Heart right ventricle (tissue), 16 donors: ENCODE measurements around the gene NACC2. TPM values are rescaled to one million over a fixed set of nuclear protein-coding genes. Genes with fewer than 3 reads are reported as not detected.

Experiments used
- ATAC-seq, 8 donors: fragments of 200-7000 bp; cut with Tn5 transposase; one replicate each; pipeline ENCODE4 v1.9.1; 2020; ENCODE audit warnings: mild to moderate bottlenecking in 8 of 8, moderate library complexity in 8 of 8, moderate number of reproducible peaks in 1 of 8
- DNase-seq, 2 donors: peaks; one replicate each; pipeline ENCODE4 v3.0.0-alpha.2; 2020
- H3K27ac ChIP-seq, 10 donors: fragments of 200-600 bp; sonication (generic) in 2 of 10; one replicate each; pipeline versions ENCODE4 v1.5.0 to v1.8.0; 2020 to 2022; ENCODE audit warnings: mild to moderate bottlenecking in 3 of 10
- H3K27me3 ChIP-seq, 7 donors: fragments of 200-600 bp; one replicate each; pipeline ENCODE4 v1.8.0; 2021 to 2022; ENCODE audit warnings: mild to moderate bottlenecking in 2 of 7
- H3K36me3 ChIP-seq, 9 donors: fragments of 200-600 bp; sonication (generic) in 1 of 9; one replicate each; pipeline versions ENCODE4 v1.5.0 to v1.8.0; 2020 to 2022; ENCODE audit warnings: mild to moderate bottlenecking in 2 of 9
- H3K4me1 ChIP-seq, 9 donors: fragments of 200-600 bp; sonication (generic) in 1 of 9; one replicate each; pipeline versions ENCODE4 v1.5.0 to v1.8.0; 2020 to 2022; ENCODE audit warnings: mild to moderate bottlenecking in 4 of 9
- H3K4me3 ChIP-seq, 10 donors: fragments of 200-600 bp; sonication (generic) in 2 of 10; one replicate each; pipeline versions ENCODE4 v1.5.0 to v1.8.0; 2020 to 2022; ENCODE audit warnings: mild to moderate bottlenecking in 7 of 10, moderate library complexity in 2 of 10
- H3K9me3 ChIP-seq, 11 donors: fragments of 200-600 bp in 10 of 11; sonication (generic) in 2 of 11; one replicate each; pipeline versions ENCODE4 v1.5.0 to v1.8.0; 2013 to 2022; ENCODE audit warnings: mild to moderate bottlenecking in 2 of 11, control low read depth in 1 of 11, moderate library complexity in 1 of 11
- WGBS, 2 donors: extraction: QIAGEN DNeasy Blood & Tissue Kit; methylation state at CpG; one replicate each; pipeline ENCODE4 v1.1.7; 2013; ENCODE audit warnings: inconsistent platforms in 1 of 2; 5-methylcytosine and 5-hydroxymethylcytosine counted together
- intact Hi-C, 10 donors: fragments of 100-400 bp; cut with DNase I; formaldehyde crosslinking; loops; one replicate each; pipeline versions ENCODE4 v1.11.1 to v1.14.2; 2022
- polyA plus RNA-seq, 2 donors: library from polyadenylated mRNA; stranded (reverse); fragments of 200-250 nt; gene quantifications; one replicate each; pipeline ENCODE4 v1.2.3, GENCODE V29; 2013
- total RNA-seq, 10 donors: library from RNA; stranded (reverse); fragmentation: NEBNext Ultra II Directional in 3 of 10; extraction: Animal tissue kit (Norgen Biotek cat#: 25700) in 3 of 10; gene quantifications; one replicate each; pipeline versions ENCODE4 v1.2.1 to v1.2.4, GENCODE V29; 2021 to 2023
- TF ChIP-seq, protein P1 (sequence below), 9 donors: fragments of 200-600 bp; sonication (generic) in 2 of 9; IDR thresholded peaks; one replicate each; pipeline versions ENCODE4 v1.5.0 to v1.8.0; 2021 to 2022; ENCODE audit warnings: antibody characterized with exemption in 9 of 9, mild to moderate bottlenecking in 5 of 9, moderate library complexity in 1 of 9
- donor health status: Arrhythmogenic right ventricular cardiomyopathy.
- donor health status: ischemic (EF 13 %, LVEDD 7.1; RV severe dilation, severe dysfunction).
- donor health status: healthy with polysubstance abuse.
- donor health status: DM: no; HTN: yes; CAD: no.
- donor health status: DM: no; HTN: no; CAD: no.
- donor health status: ischemic (EF 25% LVEDD 6.9; RV normal size, moderate dysfunction).
- donor health status: ischemic (EF 25% LVEDD 5.7; RV mildly dilated, moderate dysfunction).
- donor health status: healthy.
- donor health status: DM: yes; HTN: yes; CAD: no.
- donor health status: Ischemic cardiomyopathy.
- donor health status: ischemic (EF 35%, LVEDD 5.7; RV mildly dilated, moderate dysfunction).
- donor health status: nonischemic (EF 11% LVEDD 7.7; RV severe dilation, severe dysfunction).
- donor health status: DM: yes; HTN: yes; CAD: no.
- donor health status: PGD.
- donor health status: ischemic (EF 29% LVEDD 5.4; RV normal size, mild dysfunction).
- donor health status: nonischemic (EF 23%, LVEDD 6.1; RV moderate dilation, normal function).

NACC2 gene
- total and polyA plus RNA-seq, 12 donors, result 15.6 to 55.1 (median 39.7) TPM

- intact Hi-C loops, result loop anchor here in 2 of 10 donors (5.0 kb wide), 2 partner anchors 35 to 40 kb away; no protein-coding TSS in a partner anchor
- ATAC-seq, result peak; percentile 20 to 73 (median 50)
- no peaks in the 10 kb centered on the region for H3K9me3 ChIP-seq
- WGBS, 2 donors, result 40 to 48% methylated on average over 11 to 15 of the region's 15 CpGs
- H3K27me3 ChIP-seq, result no peaks in the 10 kb centered on the region
- H3K4me1 ChIP-seq, result peaks cover 26 to 75% (median 70%) of the 10 kb centered on the region in 9 donors
- DNase-seq, result no peak
- TF ChIP-seq, protein P1, sequence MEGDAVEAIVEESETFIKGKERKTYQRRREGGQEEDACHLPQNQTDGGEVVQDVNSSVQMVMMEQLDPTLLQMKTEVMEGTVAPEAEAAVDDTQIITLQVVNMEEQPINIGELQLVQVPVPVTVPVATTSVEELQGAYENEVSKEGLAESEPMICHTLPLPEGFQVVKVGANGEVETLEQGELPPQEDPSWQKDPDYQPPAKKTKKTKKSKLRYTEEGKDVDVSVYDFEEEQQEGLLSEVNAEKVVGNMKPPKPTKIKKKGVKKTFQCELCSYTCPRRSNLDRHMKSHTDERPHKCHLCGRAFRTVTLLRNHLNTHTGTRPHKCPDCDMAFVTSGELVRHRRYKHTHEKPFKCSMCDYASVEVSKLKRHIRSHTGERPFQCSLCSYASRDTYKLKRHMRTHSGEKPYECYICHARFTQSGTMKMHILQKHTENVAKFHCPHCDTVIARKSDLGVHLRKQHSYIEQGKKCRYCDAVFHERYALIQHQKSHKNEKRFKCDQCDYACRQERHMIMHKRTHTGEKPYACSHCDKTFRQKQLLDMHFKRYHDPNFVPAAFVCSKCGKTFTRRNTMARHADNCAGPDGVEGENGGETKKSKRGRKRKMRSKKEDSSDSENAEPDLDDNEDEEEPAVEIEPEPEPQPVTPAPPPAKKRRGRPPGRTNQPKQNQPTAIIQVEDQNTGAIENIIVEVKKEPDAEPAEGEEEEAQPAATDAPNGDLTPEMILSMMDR (IDR thresholded peaks at IDR 0.05), result no peak
- H3K27ac ChIP-seq, result peak overlapping the region; percentile 32 to 88 (median 78)
- peaks cover 0 to 32% (median 5%) of the 10 kb centered on the region in 9 donors for H3K36me3 ChIP-seq
- H3K4me3 ChIP-seq, result peak overlapping the region in 9 of 10 donors; percentile 0 to 62 (median 54)
These were observed 42.6 kb downstream of the NACC2 start for GRCh38 chr9:136052472-136052880.

GRCh38 chr9:136051837-136052471 is 43.1 kb downstream of the NACC2 start:
- TF ChIP-seq, protein P1 (IDR thresholded peaks at IDR 0.05), result no peak
- Histone ChIP-seq H3K27me3 (no peaks in the 10 kb centered on the region), H3K4me3 (peak overlapping the region; percentile 16 to 62 (median 54)), H3K4me1 (peaks cover 26 to 78% (median 73%) of the 10 kb centered on the region in 9 donors), H3K27ac (peak overlapping the region in 9 of 10 donors; percentile 57 to 88 (median 78)), H3K36me3 (peaks cover 0 to 35% (median 5%) of the 10 kb centered on the region in 9 donors), H3K9me3 (no peaks in the 10 kb centered on the region)
- intact Hi-C loops, result loop anchor here in 2 of 10 donors (5.0 kb wide), 2 partner anchors 35 to 40 kb away; no protein-coding TSS in a partner anchor
- peak; percentile 15 to 70 (median 44) for ATAC-seq
- 2 to 3% methylated on average over 27 to 30 of the region's 31 CpGs for WGBS, 2 donors
- DNase-seq, result peak; percentile 35 to 52

GRCh38 chr9:136051453-136051836 is 43.6 kb downstream of the NACC2 start:
- H3K27ac ChIP-seq, result peak overlapping the region in 9 of 10 donors; percentile 7 to 88 (median 78)
- TF ChIP-seq, protein P1 (IDR thresholded peaks at IDR 0.05), result no peak
- no peaks in the 10 kb centered on the region for H3K9me3 ChIP-seq
- H3K36me3 ChIP-seq, result peaks cover 0 to 38% (median 5%) of the 10 kb centered on the region in 9 donors
- ATAC-seq (peak in 6 of 8 donors; percentile 2 to 51 (median 14)), DNase-seq (peak in 1 of 2 donors; percentile 50)
- intact Hi-C loops, result loop anchor here in 2 of 10 donors (5.0 kb wide), 2 partner anchors 36 to 41 kb away; no protein-coding TSS in a partner anchor
- H3K27me3 ChIP-seq, result no peaks in the 10 kb centered on the region
- WGBS, 2 donors, result 0 to 1% methylated on average over 37 to 47 of the region's 47 CpGs
- peaks cover 26 to 83% (median 72%) of the 10 kb centered on the region in 9 donors for H3K4me1 ChIP-seq
- H3K4me3 ChIP-seq, result peak overlapping the region; percentile 16 to 62 (median 54)

DNA sequence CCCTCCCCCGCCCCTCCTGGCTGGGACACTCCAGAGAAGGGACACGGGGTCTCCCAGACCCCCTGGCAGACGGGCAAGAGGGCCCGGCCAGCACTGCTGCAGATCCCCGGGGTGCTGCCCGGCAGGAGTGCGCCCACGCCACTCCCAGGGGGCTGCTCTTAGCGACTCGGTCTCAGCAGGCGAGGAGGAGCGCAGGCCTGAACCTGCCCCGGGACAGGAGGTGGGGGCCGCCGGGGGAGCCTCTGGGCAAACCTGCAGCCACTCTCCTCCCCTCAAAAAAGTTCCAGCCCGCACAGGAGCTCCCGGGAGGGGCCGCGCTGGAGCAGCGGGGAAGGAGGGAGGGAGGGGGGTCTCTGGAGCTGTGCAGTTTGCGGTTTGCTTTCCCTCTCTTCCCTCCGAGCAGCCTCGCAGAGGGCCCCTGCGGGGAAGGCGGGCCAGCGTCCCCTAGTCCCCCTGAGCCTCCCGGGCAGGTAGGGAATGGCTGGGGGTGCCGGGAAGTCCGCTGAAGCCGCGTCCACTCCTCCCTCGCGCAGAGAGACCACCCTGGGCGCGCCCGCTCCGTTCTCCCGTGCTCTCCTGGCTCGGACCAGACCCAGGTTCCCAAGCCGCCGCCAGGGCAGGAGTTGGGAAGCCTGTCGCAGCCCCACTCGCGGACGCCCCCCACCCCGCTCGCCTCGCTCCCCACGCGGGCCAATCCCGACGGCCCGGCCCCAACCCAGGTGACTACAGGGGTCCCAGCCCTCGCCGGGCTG is 44.2 kb downstream of the NACC2 start:
- Histone ChIP-seq H3K27me3 (no peaks in the 10 kb centered on the region), H3K27ac (peak overlapping the region in 8 of 10 donors; percentile 7 to 88 (median 78)), H3K36me3 (peaks cover 0 to 43% (median 7%) of the 10 kb centered on the region in 9 donors), H3K4me1 (peaks cover 26 to 83% (median 67%) of the 10 kb centered on the region in 9 donors), H3K9me3 (no peaks in the 10 kb centered on the region), H3K4me3 (peak overlapping the region; percentile 16 to 62 (median 54))
- intact Hi-C loops, result loop anchor here in 2 of 10 donors (5.0 kb wide), 2 partner anchors 36 to 41 kb away; no protein-coding TSS in a partner anchor
- no peak for ATAC-seq
- DNase-seq, result no peak
- TF ChIP-seq, protein P1 (IDR thresholded peaks at IDR 0.05), result peak in 1 of 9 donors; percentile 5
- 13 to 33% methylated on average over 39 to 55 of the region's 55 CpGs for WGBS, 2 donors
